ENCODE measurements around the gene CPED1.

CPED1 gene

GRCh38 chr7:121334875-121335648, 346.6 kb downstream of the CPED1 start:
- Histone ChIP-seq H3K27ac (ENCODE audit: low read depth, low read length) (no peak overlapping the region), H3K36me3 (ENCODE audit: insufficient read depth, low read length) (no peaks in the 10 kb centered on the region), H3K27me3 (ENCODE audit: insufficient read depth, low read length) (peaks cover 25% of the 10 kb centered on the region), H3K4me1 (ENCODE audit: insufficient read depth, low read length) (peaks cover 5% of the 10 kb centered on the region; the same call in 1 of the 2 replicates), H3K4me3 (ENCODE audit: low read length) (no peak overlapping the region), H3K9ac (ENCODE audit: low read depth, low read length) (no peak overlapping the region), H3K9me3 (ENCODE audit: insufficient read depth, low read depth, low read length) (no peaks in the 10 kb centered on the region)
- WGBS, result 89% methylated on average over 7 of the region's 10 CpGs

GRCh38 chr7:121336579-121336978, 348.1 kb downstream of the CPED1 start:
- WGBS, result 91% methylated on average over 2 of the region's 3 CpGs

GRCh38 chr7:121337398-121337797, 348.9 kb downstream of the CPED1 start:
- 59% methylated on average over 3 of the region's 3 CpGs for WGBS
- H3K27ac ChIP-seq (ENCODE audit: low read depth, low read length), result no peak overlapping the region
- no peak overlapping the region for H3K9ac ChIP-seq (ENCODE audit: low read depth, low read length)
- H3K36me3 ChIP-seq (ENCODE audit: insufficient read depth, low read length), result no peaks in the 10 kb centered on the region
- no peaks in the 10 kb centered on the region for H3K9me3 ChIP-seq (ENCODE audit: insufficient read depth, low read depth, low read length)
- no peaks in the 10 kb centered on the region for H3K4me1 ChIP-seq (ENCODE audit: insufficient read depth, low read length)
- no peak overlapping the region for H3K4me3 ChIP-seq (ENCODE audit: low read length)
- peaks cover 1% of the 10 kb centered on the region; the same call in 1 of the 2 replicates for H3K27me3 ChIP-seq (ENCODE audit: insufficient read depth, low read length)

More at GRCh38 chr7:121336579-121336978, 348.1 kb downstream of the CPED1 start:
- H3K9me3 ChIP-seq (ENCODE audit: insufficient read depth, low read depth, low read length), result no peaks in the 10 kb centered on the region
- no peak overlapping the region for H3K27ac ChIP-seq (ENCODE audit: low read depth, low read length)
- no peaks in the 10 kb centered on the region for H3K36me3 ChIP-seq (ENCODE audit: insufficient read depth, low read length)
- H3K9ac ChIP-seq (ENCODE audit: low read depth, low read length), result no peak overlapping the region
- no peak overlapping the region for H3K4me3 ChIP-seq (ENCODE audit: low read length)
- H3K27me3 ChIP-seq (ENCODE audit: insufficient read depth, low read length), result peaks cover 10% of the 10 kb centered on the region
- no peaks in the 10 kb centered on the region for H3K4me1 ChIP-seq (ENCODE audit: insufficient read depth, low read length)

GRCh38 chr7:121339082-121339481, 350.6 kb downstream of the CPED1 start:
- H3K27ac ChIP-seq (ENCODE audit: low read depth, low read length), result no peak overlapping the region
- no peak overlapping the region for H3K4me3 ChIP-seq (ENCODE audit: low read length)
- no peaks in the 10 kb centered on the region for H3K9me3 ChIP-seq (ENCODE audit: insufficient read depth, low read depth, low read length)
- no peak overlapping the region for H3K9ac ChIP-seq (ENCODE audit: low read depth, low read length)
- H3K36me3 ChIP-seq (ENCODE audit: insufficient read depth, low read length), result no peaks in the 10 kb centered on the region
- 92% methylated on average over 5 of the region's 5 CpGs for WGBS
- H3K4me1 ChIP-seq (ENCODE audit: insufficient read depth, low read length), result no peaks in the 10 kb centered on the region
- no peaks in the 10 kb centered on the region for H3K27me3 ChIP-seq (ENCODE audit: insufficient read depth, low read length)

GRCh38 chr7:121341933-121342332, 353.4 kb downstream of the CPED1 start:
- Histone ChIP-seq H3K36me3 (ENCODE audit: insufficient read depth, low read length) (no peaks in the 10 kb centered on the region; the same call in 1 of the 2 replicates), H3K9me3 (ENCODE audit: insufficient read depth, low read depth, low read length) (no peaks in the 10 kb centered on the region), H3K27ac (ENCODE audit: low read depth, low read length) (no peak overlapping the region), H3K4me1 (ENCODE audit: insufficient read depth, low read length) (no peaks in the 10 kb centered on the region), H3K9ac (ENCODE audit: low read depth, low read length) (no peak overlapping the region), H3K4me3 (ENCODE audit: low read length) (no peak overlapping the region), H3K27me3 (ENCODE audit: insufficient read depth, low read length) (no peaks in the 10 kb centered on the region)

- H3K36me3 ChIP-seq (ENCODE audit: insufficient read depth, low read length), result no peaks in the 10 kb centered on the region; the same call in 1 of the 2 replicates
- no peak overlapping the region for H3K27ac ChIP-seq (ENCODE audit: low read depth, low read length)
- no peaks in the 10 kb centered on the region for H3K27me3 ChIP-seq (ENCODE audit: insufficient read depth, low read length)
- no peak overlapping the region for H3K9ac ChIP-seq (ENCODE audit: low read depth, low read length)
- H3K4me3 ChIP-seq (ENCODE audit: low read length), result no peak overlapping the region
- no peaks in the 10 kb centered on the region for H3K9me3 ChIP-seq (ENCODE audit: insufficient read depth, low read depth, low read length)
- no peaks in the 10 kb centered on the region for H3K4me1 ChIP-seq (ENCODE audit: insufficient read depth, low read length)
- WGBS, result 93% methylated on average over 4 of the region's 4 CpGs
Measured at GRCh38 chr7:121342631-121343030, 354.1 kb downstream of the CPED1 start.

GRCh38 chr7:121343302-121343701, 354.8 kb downstream of the CPED1 start:
- Histone ChIP-seq H3K9me3 (ENCODE audit: insufficient read depth, low read depth, low read length) (no peaks in the 10 kb centered on the region), H3K4me1 (ENCODE audit: insufficient read depth, low read length) (no peaks in the 10 kb centered on the region), H3K27me3 (ENCODE audit: insufficient read depth, low read length) (no peaks in the 10 kb centered on the region), H3K4me3 (ENCODE audit: low read length) (no peak overlapping the region), H3K36me3 (ENCODE audit: insufficient read depth, low read length) (no peaks in the 10 kb centered on the region; the same call in 1 of the 2 replicates), H3K9ac (ENCODE audit: low read depth, low read length) (no peak overlapping the region), H3K27ac (ENCODE audit: low read depth, low read length) (no peak overlapping the region)
- 71% methylated on average over 1 of the region's 3 CpGs for WGBS

- no CpG with 5 or more reads among the region's 2 CpGs for WGBS
- H3K27ac ChIP-seq (ENCODE audit: low read depth, low read length), result no peak overlapping the region
Measured at GRCh38 chr7:121344093-121344492, 355.6 kb downstream of the CPED1 start.

GRCh38 chr7:121344497-121344896, 356.0 kb downstream of the CPED1 start:
- no peaks in the 10 kb centered on the region for H3K9me3 ChIP-seq (ENCODE audit: insufficient read depth, low read depth, low read length)
- H3K4me3 ChIP-seq (ENCODE audit: low read length), result no peak overlapping the region
- no peaks in the 10 kb centered on the region; the same call in 1 of the 2 replicates for H3K36me3 ChIP-seq (ENCODE audit: insufficient read depth, low read length)
- H3K27me3 ChIP-seq (ENCODE audit: insufficient read depth, low read length), result no peaks in the 10 kb centered on the region
- WGBS, result 94% methylated on average over 1 of the region's 1 CpG
- no peaks in the 10 kb centered on the region for H3K4me1 ChIP-seq (ENCODE audit: insufficient read depth, low read length)
- H3K27ac ChIP-seq (ENCODE audit: low read depth, low read length), result no peak overlapping the region
- H3K9ac ChIP-seq (ENCODE audit: low read depth, low read length), result no peak overlapping the region

More at GRCh38 chr7:121344093-121344492, 355.6 kb downstream of the CPED1 start:
- Histone ChIP-seq H3K36me3 (ENCODE audit: insufficient read depth, low read length) (no peaks in the 10 kb centered on the region; the same call in 1 of the 2 replicates), H3K27me3 (ENCODE audit: insufficient read depth, low read length) (no peaks in the 10 kb centered on the region), H3K9ac (ENCODE audit: low read depth, low read length) (no peak overlapping the region), H3K4me1 (ENCODE audit: insufficient read depth, low read length) (no peaks in the 10 kb centered on the region), H3K9me3 (ENCODE audit: insufficient read depth, low read depth, low read length) (no peaks in the 10 kb centered on the region), H3K4me3 (ENCODE audit: low read length) (no peak overlapping the region)
